ENCODE data around the gene TEX26. TPM values are rescaled to one million over a fixed set of nuclear protein-coding genes. Genes with fewer than 3 reads are reported as not detected.
A peak's percentile ranks its signal among the peaks of the same experiment; 100 is the strongest.

Gene TEX26
- 1 to 10 TPM in 2 of 3 donors, under 1 TPM in 1; 0.77 to 2.9 (median 1.7) TPM for polyA plus RNA-seq (ENCODE audit: insufficient read length in 3 of 3)
- long read RNA-seq, donor 1, result 0 reads
- long read RNA-seq, donor 2, result 0 reads
- long read RNA-seq, donor 3, result 0 reads
- long read RNA-seq, donor 4, result 0 reads
- long read RNA-seq, donor 5, result 0 reads
- long read RNA-seq, donor 6, partial matches to known transcripts, result 0 of 1 reads
- long read RNA-seq, donor 6, other reads (novel, unspliced or antisense), result 0 of 1 reads
- long read RNA-seq, donor 7, result 0 reads
- long read RNA-seq, donor 8, result 0 reads
- long read RNA-seq, donor 9, result 0 reads
- long read RNA-seq, donor 10, result 0 reads
- long read RNA-seq, donor 11, result 0 reads
- long read RNA-seq, donor 12, result 0 reads
- long read RNA-seq, donor 13, result 0 reads
- long read RNA-seq, donor 14, partial matches to known transcripts, result 0 of 1 reads
- long read RNA-seq, donor 14, other reads (novel, unspliced or antisense), result 0 of 1 reads
- long read RNA-seq, donor 15, result 0 reads
- long read RNA-seq, donor 16, result 0 reads

- peak in 2 of 11 donors; percentile 26 to 56 for DNase-seq (ENCODE audit: extremely low read depth in 1 of 11, low read depth in 9 of 11, low spot score in 4 of 11)
Measured at GRCh38 chr13:30932481-30933353, at the start of gene TEX26. Gene TEX26 (plus strand): TSS chr13:30932656. CDS start chr13:30932716, 60 bp downstream.

GRCh38 chr13:30882996-30883766, 49.3 kb upstream of the TEX26 start:
- DNase-seq (ENCODE audit: extremely low read depth in 1 of 11, low read depth in 9 of 11, low spot score in 4 of 11), result no peak

GRCh38 chr13:30884543-30884942, 47.9 kb upstream of the TEX26 start:
- DNase-seq (ENCODE audit: extremely low read depth in 1 of 11, low read depth in 9 of 11, low spot score in 4 of 11), result no peak

GRCh38 chr13:30889196-30889690, 43.2 kb upstream of the TEX26 start:
- no peak for DNase-seq (ENCODE audit: extremely low read depth in 1 of 11, low read depth in 9 of 11, low spot score in 4 of 11)

GRCh38 chr13:30892966-30893365, 39.5 kb upstream of the TEX26 start:
- DNase-seq (ENCODE audit: extremely low read depth in 1 of 11, low read depth in 9 of 11, low spot score in 4 of 11), result no peak

- no peak for DNase-seq (ENCODE audit: extremely low read depth in 1 of 11, low read depth in 9 of 11, low spot score in 4 of 11)
Measured at GRCh38 chr13:30895773-30896172, 36.7 kb upstream of the TEX26 start.

- DNase-seq (ENCODE audit: extremely low read depth in 1 of 11, low read depth in 9 of 11, low spot score in 4 of 11), result no peak
Measured at GRCh38 chr13:30898070-30898469, 34.4 kb upstream of the TEX26 start.

GRCh38 chr13:30898678-30899241, 33.7 kb upstream of the TEX26 start:
- DNase-seq (ENCODE audit: extremely low read depth in 1 of 11, low read depth in 9 of 11, low spot score in 4 of 11), result no peak

- DNase-seq (ENCODE audit: extremely low read depth in 1 of 11, low read depth in 9 of 11, low spot score in 4 of 11), result no peak
Measured at GRCh38 chr13:30900436-30900835, 32.0 kb upstream of the TEX26 start.

- DNase-seq (ENCODE audit: extremely low read depth in 1 of 11, low read depth in 9 of 11, low spot score in 4 of 11), result no peak
Measured at GRCh38 chr13:30900952-30901749, 31.3 kb upstream of the TEX26 start.

GRCh38 chr13:30904043-30904442, 28.4 kb upstream of the TEX26 start:
- no peak for DNase-seq (ENCODE audit: extremely low read depth in 1 of 11, low read depth in 9 of 11, low spot score in 4 of 11)

- no peak for DNase-seq (ENCODE audit: extremely low read depth in 1 of 11, low read depth in 9 of 11, low spot score in 4 of 11)
Measured at GRCh38 chr13:30905932-30906383, 26.5 kb upstream of the TEX26 start, which contains the start of gene MEDAG. Gene MEDAG (plus strand): TSS chr13:30906271. CDS start chr13:30906516, 245 bp downstream.

GRCh38 chr13:30906411-30907051, 25.9 kb upstream of the TEX26 start:
- no peak for DNase-seq (ENCODE audit: extremely low read depth in 1 of 11, low read depth in 9 of 11, low spot score in 4 of 11)

- no peak for DNase-seq (ENCODE audit: extremely low read depth in 1 of 11, low read depth in 9 of 11, low spot score in 4 of 11)
Measured at GRCh38 chr13:30907121-30907861, 25.2 kb upstream of the TEX26 start.

GRCh38 chr13:30908416-30908980, 24.0 kb upstream of the TEX26 start:
- DNase-seq (ENCODE audit: extremely low read depth in 1 of 11, low read depth in 9 of 11, low spot score in 4 of 11), result no peak

- DNase-seq (ENCODE audit: extremely low read depth in 1 of 11, low read depth in 9 of 11, low spot score in 4 of 11), result no peak
Measured at GRCh38 chr13:30910676-30911075, 21.8 kb upstream of the TEX26 start.
